Inflammatory macrophage (primary cell): ENCODE measurements around the gene MCTP1.

ENCODE experiments used
- DNase-seq, 2 donors: peaks; one replicate each; pipeline ENCODE4 v3.0.0-alpha.2; 2020 to 2022
- total RNA-seq, 18 experiments: gene quantifications; one replicate each; lab custom pipeline; 2026; ENCODE audit warnings: mixed read lengths in 6 of 18, inconsistent platforms in 2 of 18; lab: John Stamatoyannopoulos, UW

Gene MCTP1
- 50.7 to 237 (median 84.1) reads per million in 18 experiments for total RNA-seq

DNA sequence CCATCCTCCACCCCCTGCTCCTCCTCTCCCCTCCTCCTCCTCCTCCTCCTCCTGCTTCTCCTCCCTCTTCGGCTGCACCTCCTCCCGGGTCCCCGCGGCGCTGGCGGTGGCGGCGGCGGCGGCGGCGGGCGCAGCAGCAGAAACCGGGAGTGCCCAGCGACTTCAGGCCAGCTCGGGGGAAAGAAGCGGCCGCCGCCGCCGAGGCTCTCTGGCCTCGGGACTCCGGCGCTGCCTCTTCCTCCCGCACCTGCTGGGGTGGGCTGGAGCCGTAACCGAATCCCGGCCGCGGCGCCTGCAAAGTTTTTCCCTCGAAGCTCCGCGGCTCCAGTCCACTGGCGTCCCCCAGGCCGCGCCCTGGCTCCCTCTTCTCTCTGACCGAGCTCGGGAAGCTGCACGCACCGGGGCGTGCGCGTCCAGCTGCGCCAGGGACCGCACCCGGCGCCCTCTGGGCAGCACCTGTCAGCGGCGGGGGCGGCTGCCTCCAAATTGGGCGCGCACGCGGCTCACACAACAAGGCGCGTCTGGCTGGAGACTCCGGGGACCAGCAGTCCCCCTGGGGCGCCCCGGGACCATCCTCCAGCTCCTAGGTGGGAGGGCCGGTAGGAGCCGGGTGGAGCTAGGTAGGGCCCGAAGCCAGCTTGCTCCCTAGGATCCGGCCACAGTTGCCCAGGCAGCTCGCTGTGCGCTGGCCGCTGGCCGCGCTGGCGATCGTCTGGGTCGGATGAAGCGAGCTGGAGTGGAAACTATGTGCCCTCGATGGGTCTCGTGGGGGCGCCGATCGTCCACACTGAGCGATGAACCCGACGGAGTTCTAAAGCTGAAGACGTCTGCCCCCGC lies at the start of gene MCTP1:
MCTP1 (minus strand) TSS at position 523 of the 837 bp plus-strand sequence.
- DNase-seq = no peak

DNA sequence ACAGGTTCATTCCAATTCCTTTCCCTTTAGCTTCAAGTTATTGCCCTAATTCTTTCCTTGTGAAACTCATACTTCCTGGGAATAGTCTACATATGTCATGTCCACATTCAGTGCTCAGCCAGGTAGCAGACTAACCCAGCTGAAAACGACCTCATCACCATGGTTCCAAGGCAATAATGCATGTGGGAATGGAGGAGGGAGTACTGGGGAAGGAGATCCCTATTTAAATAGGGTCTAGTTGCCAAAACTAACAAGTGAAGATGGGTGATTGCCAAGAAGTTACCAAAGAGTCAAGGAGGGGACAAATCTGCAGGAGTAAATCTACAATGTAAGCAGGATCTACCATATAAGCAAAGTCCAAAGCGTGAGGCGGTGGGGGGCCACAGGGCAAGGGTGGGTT lies 47.3 kb upstream of the MCTP1 start:
- DNase-seq = no peak

DNA sequence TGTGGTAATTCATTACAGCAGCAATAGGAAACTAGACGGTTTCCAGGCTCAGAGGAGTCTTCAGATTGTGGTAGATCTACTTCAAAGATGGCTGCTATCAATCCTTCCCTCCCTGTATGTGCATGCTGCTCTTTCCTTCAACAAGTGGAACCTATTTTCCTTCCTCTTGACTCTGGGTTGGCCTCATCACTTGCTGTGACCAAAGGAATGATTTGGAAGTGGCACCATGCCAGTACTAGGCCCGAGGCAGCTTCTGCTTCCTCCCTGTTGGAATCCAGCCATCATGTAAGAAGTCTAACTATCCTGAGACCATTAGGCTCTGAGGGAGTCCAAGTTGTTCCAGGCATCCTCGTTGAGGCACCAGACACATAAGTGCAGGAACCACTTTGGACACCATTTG lies 46.5 kb upstream of the MCTP1 start:
- no peak for DNase-seq

DNA sequence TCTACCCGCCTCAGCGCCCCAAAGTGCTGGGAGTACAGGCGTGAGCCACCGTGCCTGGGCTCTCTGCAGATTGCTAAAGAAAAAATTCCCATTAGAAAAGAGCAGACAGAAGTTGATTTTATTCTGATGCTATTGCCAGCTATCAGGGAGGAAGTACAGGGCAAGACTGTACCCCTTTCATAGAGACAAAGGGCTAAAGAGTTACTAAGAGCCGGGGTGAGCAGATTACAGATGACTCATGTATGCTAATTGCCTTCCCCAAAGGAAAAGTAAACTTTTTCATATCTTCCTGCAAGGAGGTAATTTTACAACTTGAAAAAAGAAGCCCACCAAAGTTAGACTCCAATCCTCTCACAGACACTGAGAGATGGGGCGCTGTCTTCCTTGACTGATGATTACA lies 42.3 kb upstream of the MCTP1 start:
- DNase-seq = no peak

DNA sequence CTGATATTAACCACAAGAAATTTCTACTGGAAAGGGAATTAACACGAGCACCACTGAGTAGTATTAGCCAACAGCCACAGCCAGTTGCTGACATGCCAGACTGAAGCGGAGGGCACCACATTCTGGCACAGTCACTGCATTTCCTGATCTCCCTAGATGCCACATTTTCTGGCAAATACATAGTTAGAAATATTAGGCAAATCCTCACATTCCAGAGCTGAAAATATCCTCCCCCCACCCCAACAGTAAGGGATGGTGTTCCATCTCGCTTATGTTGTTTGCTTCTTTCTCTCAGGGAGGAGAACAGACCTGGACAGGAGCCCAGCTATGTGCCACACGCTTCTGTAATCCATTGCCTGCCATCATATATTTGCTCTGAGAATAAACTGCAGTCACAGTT lies 32.8 kb upstream of the MCTP1 start:
- no peak for DNase-seq

DNA sequence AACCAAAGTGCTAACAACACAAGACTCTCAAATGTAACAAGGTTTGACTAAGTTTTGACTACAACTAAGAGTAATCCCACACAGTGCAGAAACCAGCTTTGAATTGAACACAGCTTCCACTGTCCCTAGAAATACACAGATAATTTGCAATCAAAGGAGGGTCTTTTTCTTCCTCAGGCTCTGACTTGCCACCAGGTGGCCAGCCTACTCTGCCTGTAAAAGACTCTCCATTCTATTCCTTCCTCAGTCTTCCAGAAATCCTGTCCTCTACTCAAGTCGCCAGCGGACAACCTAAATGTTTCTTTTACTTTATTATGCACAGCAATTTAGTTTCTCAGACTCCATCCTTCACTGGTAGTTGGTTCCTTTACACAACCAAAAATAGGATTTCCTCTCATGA lies 32.2 kb upstream of the MCTP1 start:
- no peak for DNase-seq

DNA sequence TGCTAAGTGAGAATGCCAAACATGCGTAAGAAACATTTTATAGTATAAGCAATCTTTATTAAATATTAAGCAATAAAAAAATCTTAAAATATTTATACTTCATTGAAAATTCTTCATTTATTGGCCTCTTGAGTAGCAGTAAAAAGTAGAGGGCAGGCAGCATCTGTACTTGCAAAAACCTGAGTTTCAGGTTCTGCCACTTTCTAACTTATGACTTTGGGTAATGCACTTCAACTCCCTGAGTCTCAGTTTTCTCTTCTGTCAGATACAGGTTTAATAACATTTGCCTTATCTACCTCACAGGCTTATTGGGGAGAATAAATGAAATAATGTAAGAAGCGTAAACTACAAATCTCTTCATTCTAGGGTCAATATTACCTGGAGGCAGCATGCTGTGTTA lies 19.8 kb upstream of the MCTP1 start:
- no peak for DNase-seq

DNA sequence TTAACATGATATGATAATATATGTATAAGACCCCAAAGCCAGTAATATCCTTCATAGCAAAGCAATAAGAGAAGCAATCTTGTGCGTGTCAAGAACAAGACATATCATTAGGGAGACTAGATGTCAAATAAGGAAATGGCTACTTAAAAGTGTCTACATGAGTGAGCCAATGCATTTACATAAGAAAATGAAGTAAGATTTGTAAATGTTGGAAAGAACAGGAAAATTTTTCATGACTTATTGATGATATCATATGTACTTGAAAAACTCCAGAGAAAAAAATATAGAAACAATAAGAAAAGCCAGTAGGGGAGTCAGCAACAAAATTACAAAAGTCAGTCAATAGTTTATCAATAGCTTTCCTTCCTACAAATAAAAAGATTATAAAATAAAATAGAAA lies 13.8 kb upstream of the MCTP1 start:
- DNase-seq = no peak

DNA sequence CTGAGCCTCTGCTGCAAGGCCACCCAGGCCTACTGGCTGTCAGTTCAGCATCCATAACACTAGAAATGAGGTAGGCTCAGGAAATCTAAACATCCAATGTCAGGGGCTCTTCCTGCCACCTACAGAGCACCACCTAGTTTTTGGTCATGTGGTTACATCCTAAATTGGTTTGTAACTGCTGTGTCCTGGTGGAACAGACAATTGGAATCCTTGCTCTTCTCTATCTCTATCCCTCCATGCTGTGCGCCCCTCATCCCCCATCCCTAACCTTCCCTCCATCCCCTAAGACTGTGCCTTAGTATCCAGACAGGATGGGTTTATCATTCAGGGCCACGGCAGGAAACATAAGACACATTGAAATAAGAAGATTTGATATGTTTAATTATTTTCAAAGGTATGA lies 11.4 kb upstream of the MCTP1 start:
- no peak for DNase-seq

DNA sequence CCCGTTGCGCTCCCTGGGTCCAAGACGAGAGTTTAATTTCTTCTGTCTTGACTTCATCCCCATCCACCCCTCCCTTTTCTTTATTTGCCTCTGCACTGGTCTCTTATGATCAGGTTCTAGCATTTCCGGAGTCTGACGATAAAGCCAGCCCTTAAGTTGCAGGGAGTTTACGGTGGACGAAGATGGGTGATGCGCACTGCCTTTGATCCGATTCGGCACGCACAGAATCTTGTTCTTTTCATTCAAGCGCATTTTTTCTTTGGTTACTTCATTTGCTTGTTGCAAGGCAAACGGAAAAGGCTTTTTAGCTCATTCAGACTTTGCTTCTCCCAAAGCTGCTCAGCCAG lies 488 bp upstream of the MCTP1 start:
- DNase-seq = no peak

DNA sequence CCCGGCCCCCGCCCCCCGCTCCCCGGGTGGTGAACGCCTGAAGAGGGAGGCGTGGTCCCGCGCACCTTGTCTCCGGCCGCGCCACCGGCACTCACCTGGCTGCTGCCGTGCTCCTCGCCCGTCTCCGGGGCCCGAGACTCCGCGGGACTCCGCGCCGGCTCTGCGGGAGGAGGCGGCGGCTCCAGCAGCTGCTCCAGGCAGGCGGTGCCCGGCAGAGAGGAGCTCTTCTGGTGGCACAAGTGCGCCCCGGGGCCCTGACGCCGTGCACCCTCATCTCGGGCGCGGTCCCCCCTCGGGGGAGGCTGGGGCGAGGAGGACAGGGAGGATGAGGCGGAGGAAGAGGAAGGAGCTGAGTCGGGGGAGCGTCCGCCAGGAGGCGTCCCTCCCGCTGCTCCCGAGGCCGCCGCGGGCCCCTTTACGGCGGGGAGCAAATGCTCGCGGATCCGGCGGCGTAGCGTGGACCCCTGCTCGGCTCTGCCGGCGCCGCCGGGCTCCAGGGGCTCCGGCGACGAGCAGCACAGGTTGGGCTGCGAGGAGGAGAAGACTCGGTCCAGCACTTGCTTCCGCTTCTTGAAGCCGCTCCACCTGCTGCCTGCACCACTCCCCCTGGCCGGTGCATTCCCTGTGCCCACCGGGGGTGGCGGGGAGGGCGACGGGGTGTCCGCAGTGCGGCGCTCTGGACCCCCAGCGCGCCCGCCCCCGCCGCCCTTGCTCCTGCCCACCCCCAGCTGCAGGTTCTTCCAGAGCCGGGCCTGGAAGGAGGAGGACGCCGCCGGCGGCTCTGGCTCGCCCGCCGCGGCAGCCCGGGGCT lies 928 bp downstream of the MCTP1 start:
- DNase-seq = no peak

DNA sequence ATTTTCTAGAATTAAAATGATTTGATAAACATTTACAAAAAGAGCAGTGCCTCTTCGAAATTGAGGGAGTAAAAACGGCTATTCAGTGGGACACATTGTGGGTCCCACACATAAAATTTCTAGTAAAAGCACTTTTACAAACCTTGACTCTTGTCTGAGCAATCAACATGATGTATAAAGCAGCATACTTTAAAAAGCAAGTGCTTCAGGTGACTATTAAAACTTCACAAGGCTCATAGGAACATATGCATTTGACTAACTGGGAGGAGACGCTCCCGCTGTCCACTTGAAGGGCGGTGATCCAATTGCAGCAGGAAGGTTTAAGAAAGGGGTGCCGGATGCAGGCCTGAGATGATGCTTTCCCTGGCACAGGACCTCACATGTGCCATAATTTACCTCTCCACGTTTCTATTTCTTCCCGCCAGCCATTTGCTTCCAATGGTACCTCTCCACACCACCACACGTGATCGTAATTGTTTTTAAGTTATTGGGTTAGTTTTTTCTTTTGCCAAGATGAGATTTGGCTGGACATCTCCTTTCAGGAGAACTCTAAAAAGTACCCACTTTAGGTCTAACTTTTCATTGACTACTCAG lies 1.8 kb downstream of the MCTP1 start:
- no peak for DNase-seq

DNA sequence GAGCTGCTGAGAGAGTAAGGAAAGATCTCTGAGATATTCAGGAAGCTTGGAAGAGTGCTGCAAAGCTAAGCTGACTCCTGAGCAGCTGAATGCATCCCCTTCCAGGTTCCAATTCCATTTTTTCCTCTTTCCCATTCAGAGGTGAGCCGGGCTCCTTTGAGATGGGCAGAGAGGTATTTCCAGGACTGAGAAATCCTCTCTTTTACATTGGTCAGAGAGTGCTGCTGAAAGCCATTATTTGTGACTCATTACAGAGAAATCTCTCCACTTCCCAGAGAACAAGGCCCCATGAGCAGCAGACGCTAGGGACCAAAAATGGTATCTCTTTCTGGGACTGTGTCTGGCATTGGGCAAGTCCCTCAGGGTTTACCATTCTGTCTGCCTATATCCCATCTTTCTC lies 3.7 kb downstream of the MCTP1 start:
- DNase-seq = no peak

DNA sequence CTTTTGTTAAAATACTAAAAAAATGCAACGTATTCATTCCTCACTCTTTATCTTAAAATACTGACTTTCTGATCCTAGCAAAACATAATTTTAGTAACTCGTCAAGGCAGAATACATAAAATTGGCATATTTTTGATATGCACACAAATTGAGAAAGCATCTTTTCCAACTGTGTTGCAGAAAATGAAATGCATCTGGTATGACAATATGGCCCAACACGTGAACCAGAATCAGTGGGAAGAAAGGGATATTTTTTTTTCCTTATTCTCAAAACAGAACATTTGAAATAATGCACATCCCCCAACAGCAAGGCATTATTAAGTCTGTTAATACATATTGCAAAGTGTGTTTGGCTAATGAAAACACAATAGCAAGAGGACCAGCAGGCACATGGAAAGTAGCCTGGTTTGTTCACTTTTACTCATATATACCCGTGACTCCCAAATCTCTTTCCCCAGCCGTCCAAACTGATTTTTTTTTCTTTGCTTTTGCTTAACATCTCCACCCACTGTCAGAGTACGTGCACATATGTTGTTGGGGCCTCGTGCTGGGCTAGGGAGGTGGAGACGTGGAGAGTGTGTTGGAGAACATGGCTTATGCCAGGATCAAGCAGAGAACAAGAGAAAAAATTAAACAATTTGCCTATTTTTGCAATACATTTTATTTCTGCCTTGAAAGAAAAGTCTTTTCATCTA lies 4.3 kb downstream of the MCTP1 start:
- no peak for DNase-seq

DNA sequence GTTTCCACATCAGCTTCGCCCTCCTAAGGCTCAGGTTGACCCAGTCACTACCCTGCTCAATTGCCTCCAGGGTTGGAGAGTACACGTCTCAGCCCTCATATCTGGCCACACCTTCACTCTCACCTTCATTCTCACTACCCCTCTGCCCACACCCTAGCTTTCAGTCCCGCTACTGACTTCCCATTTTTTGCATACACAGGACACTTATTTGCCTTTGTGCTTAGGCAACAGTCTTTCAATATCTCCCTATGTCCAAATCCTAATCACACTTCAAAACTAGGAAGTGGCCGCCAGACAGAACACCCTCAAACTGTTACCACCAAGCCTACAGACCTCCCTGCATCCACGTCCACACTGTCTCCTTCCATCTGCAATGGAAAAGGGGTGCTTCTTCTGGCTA lies 10.9 kb downstream of the MCTP1 start:
- DNase-seq = peak; percentile 60 to 65

DNA sequence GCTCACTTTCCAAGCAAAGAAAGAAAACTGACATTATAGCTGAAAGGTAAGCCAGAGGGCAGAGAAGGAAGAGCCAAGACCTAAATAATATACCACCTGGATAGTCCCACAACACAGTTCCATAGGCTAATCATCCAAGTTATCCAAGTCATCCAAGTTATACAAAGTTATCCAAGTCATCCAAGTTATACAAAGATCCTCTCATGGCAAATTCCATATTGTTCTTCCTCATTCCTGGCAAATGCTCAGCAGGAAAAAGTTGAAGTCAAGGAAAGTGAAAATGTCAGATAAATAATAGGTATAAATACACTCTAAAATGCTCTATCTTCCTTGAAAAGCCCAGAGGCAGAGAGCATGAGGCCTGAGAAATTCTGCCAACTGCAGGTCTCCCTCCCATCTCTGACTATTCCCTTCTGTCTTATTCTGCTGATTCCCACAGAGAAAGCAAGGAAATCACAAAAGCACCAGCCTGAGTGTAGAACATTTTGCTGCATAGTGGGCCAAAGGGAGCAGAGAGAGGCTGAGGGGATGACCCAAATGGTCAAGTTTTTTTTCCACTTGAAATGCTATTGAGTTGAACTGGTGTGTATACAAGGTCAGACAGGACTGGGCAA lies 12.5 kb downstream of the MCTP1 start:
- no peak for DNase-seq

DNA sequence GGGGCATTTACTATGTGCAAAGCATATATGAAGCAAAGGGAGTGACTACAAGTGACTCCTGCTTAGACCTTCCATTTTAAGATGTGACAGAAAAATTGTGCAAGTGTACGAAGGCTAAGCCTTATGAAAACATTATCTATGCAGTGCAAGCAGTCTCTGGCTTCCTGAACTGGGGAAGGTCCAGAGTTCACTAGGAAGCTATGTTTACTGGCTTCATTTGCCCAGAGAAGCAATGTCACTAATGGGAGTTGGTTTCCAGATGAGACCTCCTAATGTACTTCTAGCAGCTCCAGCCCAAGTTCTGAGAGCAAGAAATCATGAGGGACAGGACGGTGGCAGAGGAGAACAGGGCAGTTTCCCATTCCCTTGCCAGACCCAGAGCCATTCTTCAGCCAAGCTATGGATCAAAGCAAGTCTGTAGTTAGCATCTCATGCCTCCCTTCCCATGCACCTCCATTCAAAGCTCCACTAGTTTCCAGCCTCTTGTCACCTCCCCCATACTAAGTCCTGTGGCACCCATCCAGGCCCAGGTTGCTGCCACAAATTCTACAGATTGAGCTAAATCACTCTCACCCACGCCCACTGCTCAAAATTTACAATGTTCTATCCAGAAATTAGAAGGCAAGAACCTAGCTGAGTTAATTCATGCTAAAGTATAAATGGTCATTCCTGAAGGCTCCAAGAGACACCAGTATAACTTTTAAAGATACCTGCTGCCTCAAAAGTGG lies 21.8 kb downstream of the MCTP1 start:
- DNase-seq = peak in 1 of 2 donors; percentile 39

DNA sequence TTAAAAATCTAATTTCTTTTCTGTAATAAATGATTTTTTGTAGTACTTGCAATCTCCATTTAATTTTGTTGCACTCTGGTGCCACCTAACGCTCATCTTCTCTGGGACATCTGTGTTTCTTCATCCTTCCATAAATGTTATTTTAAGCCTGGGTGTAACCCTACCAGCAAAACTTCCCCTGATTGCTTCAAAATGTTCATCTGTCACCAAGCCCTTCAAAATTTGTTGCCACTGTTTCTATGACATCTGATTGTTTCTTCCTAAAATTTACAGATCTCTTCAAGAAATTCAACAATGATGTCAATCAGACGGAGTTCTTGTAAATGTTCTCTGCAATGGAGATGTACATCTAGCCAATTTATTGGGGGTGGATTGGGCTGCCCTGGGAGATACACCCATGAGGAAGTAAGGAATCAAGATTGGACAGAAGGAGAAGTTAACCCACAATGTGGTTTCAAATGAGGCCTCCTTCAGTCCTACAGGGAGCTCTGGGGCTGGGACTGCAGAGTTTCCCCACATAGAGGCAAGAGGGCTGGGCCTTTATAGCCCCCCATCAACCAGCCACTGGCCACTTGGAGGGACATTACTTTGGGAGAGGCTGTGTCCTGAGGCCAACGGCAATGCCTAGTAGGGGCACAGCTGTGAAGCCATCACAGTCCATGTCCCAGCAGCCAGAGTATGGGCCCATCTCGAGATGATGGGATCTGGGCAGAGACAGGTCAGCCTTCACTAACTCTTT lies 23.3 kb downstream of the MCTP1 start:
- DNase-seq = peak; percentile 82 to 86

DNA sequence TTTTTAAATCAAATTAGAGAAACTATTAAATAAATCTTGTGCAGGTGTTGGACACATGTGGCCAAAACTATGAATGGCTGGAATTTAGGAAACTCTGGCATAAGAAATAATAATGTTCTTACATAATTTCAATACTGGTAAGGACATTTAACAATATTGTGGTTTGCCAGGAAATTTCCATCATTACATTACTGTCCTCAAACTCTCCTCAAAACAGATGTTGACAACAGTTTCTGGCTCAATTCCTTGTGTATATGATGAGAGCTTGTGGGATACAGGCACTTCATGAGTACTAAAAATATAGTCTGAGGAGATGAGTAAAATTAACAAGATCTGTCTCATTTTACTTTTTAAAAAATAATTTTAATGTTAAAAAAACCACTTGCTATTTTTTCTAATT lies 27.9 kb downstream of the MCTP1 start:
- DNase-seq = no peak

DNA sequence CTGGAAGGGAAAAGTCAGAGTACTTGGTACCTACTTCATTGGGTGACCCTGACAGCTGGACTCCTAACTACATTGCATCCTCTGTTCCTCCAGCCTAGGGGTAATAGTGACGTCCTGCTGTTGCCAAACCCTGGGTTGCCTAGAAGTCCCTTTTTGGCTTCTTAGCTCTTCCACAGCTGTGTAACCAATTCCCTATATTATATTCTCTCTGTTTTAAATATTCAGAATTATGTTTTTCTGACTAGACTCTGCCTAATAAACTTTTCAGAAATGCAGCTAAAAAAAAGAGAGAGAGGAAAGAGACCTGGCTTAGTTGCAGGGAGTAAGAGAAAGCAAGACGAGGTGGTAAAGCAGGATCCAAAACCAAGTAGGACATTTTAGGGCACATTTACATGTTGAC lies 28.4 kb downstream of the MCTP1 start:
- no peak for DNase-seq

DNA sequence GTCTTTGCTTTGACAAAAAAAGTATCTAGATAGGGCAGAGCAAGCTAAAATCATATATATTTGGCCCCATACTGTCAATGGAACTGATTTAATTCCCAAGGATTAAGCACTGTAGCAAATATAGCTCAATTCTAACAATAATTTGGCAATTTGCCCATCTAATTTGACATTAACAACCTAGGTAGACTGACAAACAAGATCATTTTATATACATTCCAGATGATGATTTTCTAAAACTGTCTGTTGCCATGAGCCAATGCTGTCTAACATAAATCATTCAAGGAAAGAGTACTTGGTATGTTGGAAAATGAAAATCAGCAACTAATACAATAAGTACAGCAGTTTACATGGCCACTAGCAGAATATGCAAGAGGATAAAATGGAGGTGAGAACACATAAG lies 32.1 kb downstream of the MCTP1 start:
- DNase-seq = no peak
